Measurements from ENCODE around the gene GAK. TPM values are rescaled to one million over a fixed set of nuclear protein-coding genes. Genes with fewer than 3 reads are reported as not detected.
A peak's percentile ranks its signal among the peaks of the same experiment; 100 is the strongest.

GAK gene
- total and polyA plus RNA-seq, 7 donors: 20.9 to 55.8 (median 36.4) TPM

DNA sequence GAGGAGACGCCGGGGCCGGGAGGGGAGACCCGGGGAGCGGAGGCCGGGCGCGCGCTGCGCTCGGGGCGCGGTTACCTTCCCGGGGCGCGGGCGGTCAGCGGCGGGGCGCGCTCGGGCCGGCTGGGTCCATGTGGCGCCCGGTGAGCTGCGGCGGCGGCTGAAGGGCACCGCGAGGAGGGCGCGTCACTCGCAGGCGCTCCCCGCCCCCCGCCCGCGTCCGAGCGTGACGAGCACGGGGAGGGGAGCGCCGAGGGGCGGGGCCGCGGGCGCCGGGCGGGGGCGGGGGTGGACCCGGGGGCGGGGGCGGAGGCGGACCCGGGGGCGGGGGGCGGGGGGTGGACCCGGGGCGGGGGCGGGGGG lies 106.2 kb downstream of the GAK start, which contains the start of gene CPLX1:
CPLX1 (minus strand) TSS at position 159 of the 360 bp plus-strand sequence. CDS start 1,607 bp downstream, outside the sequence.
- Histone ChIP-seq H3K4me1 (no peaks in the 10 kb centered on the region), H3K4me3 (peak within 1 kb of the TSS; percentile 49), H3K36me3 (ENCODE audit: insufficient read depth in 1 of 2, low read depth in 1 of 2) (no peaks in the 10 kb centered on the region), H3K27me3 (ENCODE audit: insufficient read depth in 3 of 3, low read length in 2 of 3) (peaks cover 0 to 88% (median 35%) of the 10 kb centered on the region in 3 donors), H3K9me3 (no peaks in the 10 kb centered on the region), H3K27ac (no peak within 1 kb of the TSS)
- WGBS, 3 donors: 0 to 2% (median 0%) methylated on average over 5 to 52 of the region's 61 CpGs
- peak; percentile 17 to 28 for DNase-seq
- intact Hi-C loops (cut with DNase I): no loop called here
- TF ChIP-seq, protein P1, sequence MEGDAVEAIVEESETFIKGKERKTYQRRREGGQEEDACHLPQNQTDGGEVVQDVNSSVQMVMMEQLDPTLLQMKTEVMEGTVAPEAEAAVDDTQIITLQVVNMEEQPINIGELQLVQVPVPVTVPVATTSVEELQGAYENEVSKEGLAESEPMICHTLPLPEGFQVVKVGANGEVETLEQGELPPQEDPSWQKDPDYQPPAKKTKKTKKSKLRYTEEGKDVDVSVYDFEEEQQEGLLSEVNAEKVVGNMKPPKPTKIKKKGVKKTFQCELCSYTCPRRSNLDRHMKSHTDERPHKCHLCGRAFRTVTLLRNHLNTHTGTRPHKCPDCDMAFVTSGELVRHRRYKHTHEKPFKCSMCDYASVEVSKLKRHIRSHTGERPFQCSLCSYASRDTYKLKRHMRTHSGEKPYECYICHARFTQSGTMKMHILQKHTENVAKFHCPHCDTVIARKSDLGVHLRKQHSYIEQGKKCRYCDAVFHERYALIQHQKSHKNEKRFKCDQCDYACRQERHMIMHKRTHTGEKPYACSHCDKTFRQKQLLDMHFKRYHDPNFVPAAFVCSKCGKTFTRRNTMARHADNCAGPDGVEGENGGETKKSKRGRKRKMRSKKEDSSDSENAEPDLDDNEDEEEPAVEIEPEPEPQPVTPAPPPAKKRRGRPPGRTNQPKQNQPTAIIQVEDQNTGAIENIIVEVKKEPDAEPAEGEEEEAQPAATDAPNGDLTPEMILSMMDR (IDR thresholded peaks at IDR 0.05): no peak
- ATAC-seq: peak in 1 of 4 donors; percentile 48

DNA sequence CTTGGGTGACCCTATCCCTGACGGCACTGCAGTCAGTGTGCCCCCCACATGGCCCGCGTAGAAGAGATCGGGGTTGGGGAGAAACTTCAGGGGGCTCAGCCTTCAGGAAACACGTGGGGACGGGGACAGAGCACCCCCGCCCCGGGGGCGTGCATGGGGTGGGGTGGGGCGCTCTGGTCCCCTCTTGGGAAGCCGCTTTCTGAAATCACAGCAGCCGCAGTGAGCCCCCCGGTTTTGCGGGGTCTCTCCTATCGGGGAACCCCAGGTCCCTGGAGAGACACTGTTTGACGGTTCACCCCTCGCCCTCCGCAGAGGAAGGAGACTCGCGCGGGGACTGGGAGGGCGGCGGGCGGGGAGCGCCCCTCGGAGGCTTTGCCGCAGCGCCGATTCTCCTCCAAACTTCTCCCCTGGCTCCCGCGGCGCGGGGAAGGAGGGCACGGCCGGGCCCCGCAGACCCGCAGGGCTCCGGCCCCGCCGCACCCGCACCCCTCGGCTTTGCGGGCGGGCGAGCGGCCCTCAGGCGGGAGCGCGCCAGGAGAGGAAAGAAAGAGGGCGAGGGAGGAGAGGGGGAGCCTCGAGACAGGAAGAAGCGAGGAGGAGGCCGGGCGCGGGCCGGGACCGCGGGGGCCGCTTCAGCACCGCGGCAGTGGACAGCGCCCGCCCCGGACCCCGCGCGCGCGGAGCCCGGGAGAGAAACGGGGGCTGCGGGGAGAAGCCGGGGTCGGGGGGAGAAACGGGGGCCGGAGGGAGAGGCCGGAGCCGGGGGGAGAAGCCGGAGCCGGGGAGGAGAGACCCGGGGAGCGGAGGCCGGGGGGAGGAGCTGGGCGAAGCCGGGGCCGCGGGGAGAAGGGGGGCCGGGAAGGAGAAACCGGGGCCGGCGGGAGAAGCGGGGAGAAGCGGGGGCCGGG lies 106.8 kb downstream of the GAK start:
- no peaks in the 10 kb centered on the region for H3K9me3 ChIP-seq
- WGBS, 3 donors: 4 to 6% (median 5%) methylated on average over 51 to 94 of the region's 94 CpGs
- peak overlapping the region; percentile 49 for H3K4me3 ChIP-seq
- no peaks in the 10 kb centered on the region for H3K36me3 ChIP-seq (ENCODE audit: insufficient read depth in 1 of 2, low read depth in 1 of 2)
- no peak overlapping the region for H3K27ac ChIP-seq
- DNase-seq: peak in 1 of 2 donors; percentile 47
- intact Hi-C loops (cut with DNase I): no loop called here
- TF ChIP-seq, protein P1 (IDR thresholded peaks at IDR 0.05): no peak
- H3K27me3 ChIP-seq (ENCODE audit: insufficient read depth in 3 of 3, low read length in 2 of 3): peaks cover 0 to 90% (median 37%) of the 10 kb centered on the region in 3 donors
- H3K4me1 ChIP-seq: no peaks in the 10 kb centered on the region
- ATAC-seq: peak in 1 of 4 donors; percentile 65

DNA sequence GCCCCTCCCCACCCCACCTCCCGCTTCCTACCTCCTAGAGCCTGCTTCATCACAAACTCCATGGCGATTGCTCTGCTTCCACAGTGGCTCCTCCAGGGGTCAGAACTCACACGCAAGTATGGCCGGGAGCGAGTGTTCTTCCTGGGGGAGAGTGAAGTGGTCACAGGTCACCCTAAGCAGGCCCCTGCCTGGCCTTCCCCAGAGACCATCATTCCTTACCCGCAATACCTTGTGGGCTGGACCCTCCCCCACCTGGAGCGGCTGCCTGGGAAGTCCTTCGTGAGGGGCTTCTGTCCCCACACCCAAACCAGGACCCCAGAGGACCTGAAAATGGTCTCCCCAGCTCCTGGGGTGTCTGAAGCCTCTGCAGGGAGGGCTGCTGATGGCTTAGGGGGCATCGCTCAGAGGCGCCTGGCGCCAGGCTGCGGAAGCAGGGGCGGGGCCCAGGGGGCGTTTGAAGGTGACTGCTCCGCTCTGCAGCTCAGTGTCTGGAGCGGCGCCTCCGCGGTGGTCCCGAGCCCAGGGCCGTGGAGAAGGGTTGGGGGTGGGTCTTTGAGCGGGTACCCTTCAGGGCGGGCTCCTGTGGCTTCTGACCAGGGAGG lies 107.6 kb downstream of the GAK start:
- no peaks in the 10 kb centered on the region for H3K9me3 ChIP-seq
- no peak overlapping the region for H3K4me3 ChIP-seq
- intact Hi-C loops (cut with DNase I): no loop called here
- no peaks in the 10 kb centered on the region for H3K36me3 ChIP-seq (ENCODE audit: insufficient read depth in 1 of 2, low read depth in 1 of 2)
- TF ChIP-seq, protein P1 (IDR thresholded peaks at IDR 0.05): no peak
- ATAC-seq (no peak), DNase-seq (peak in 1 of 2 donors; percentile 48)
- 3 to 7% (median 6%) methylated on average over 23 of the region's 23 CpGs for WGBS, 3 donors
- peaks cover 0 to 90% (median 36%) of the 10 kb centered on the region in 3 donors for H3K27me3 ChIP-seq (ENCODE audit: insufficient read depth in 3 of 3, low read length in 2 of 3)
- no peak overlapping the region for H3K27ac ChIP-seq
- no peaks in the 10 kb centered on the region for H3K4me1 ChIP-seq

DNA sequence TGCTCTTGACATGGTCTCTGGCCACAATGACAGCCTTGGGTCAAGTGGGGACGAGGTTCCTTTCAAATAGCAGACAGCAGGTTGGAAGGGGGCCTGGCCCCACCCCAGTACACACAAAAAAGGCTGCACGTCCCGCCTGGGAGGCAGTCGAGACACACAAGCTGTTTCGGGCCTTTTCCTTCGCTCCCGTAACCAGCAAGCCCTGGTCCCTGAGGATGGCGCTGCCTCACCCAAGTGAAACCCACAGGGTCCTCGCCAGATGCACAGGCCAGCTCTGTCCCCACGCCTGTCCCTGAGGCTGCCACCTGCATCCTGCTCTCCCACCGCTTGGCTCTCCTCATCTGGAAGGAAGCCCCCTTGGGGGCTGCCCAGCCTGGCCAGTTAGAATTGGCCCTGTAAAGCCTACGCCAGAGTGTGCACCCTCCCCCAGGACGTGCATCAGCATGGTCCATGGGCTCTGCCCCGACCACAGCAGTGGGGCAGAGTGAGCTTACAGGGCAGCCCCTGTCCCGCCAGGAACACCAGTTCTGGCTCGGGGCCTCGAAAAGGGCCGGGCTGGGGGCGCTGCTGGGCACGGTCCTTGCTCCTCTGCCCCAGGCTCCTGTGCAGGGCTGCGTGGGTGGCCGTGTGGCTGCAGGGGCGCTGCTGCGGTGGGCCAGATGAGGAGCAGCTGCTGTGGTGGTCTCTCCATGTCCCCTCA lies 108.2 kb downstream of the GAK start:
- 29 to 37% (median 37%) methylated on average over 23 to 24 of the region's 24 CpGs for WGBS, 3 donors
- Histone ChIP-seq H3K9me3 (no peaks in the 10 kb centered on the region), H3K4me1 (no peaks in the 10 kb centered on the region), H3K27me3 (ENCODE audit: insufficient read depth in 3 of 3, low read length in 2 of 3) (peaks cover 0 to 90% (median 33%) of the 10 kb centered on the region in 3 donors), H3K36me3 (ENCODE audit: insufficient read depth in 1 of 2, low read depth in 1 of 2) (no peaks in the 10 kb centered on the region), H3K27ac (no peak overlapping the region), H3K4me3 (no peak overlapping the region)
- intact Hi-C loops (cut with DNase I): no loop called here
- DNase-seq (peak in 1 of 2 donors; percentile 26), ATAC-seq (no peak)
- TF ChIP-seq, protein P1 (IDR thresholded peaks at IDR 0.05): no peak
